ENCODE results near the gene UTF1. TPM values are rescaled to one million over a fixed set of nuclear protein-coding genes. Genes with fewer than 3 reads are reported as not detected.
A peak's percentile ranks its signal among the peaks of the same experiment; 100 is the strongest.
"Not testable (repeated sequence)": the region's sequence is repeated elsewhere in the genome, so short reads cannot be mapped to it uniquely, and the experiment has no call there.

Gene UTF1
- total RNA-seq, 4 donors from 2014 or later, result not detected

DNA sequence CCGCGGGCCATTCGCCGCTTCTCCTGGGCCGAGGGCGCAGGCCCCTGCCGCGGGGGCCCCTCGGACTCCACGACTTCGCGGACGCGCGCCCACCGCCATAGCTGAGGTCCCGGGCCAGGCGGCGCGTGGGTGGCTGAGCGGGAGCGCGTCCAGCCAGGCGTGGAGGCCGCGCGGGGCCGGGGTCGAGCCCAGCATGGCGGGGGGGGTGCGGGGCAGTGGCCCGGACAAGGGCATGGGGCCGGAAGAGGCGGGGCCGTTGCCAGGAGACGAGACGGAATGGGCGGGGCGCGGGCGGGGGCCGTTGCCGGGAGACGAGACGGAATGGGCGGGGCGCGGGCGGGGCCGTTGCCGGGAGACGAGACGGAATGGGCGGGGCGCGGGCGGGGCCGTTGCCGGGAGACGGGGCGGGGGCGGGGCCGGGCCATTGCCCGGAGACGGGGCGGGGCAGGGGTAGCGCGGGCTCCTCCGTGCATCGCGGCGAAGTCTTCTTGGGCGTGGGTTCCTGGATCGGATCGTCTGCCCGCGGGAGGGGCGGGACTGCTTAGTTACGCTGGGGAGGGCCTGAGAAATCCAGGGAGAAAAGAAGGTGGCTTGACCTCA is 31.8 kb downstream of the UTF1 start:
- Histone ChIP-seq H3K36me3 (no peaks in the 10 kb centered on the region), H3K4me1 (peaks cover 0 to 8% of the 10 kb centered on the region in 2 donors), H3K9me3 (no peaks in the 10 kb centered on the region), H3K27me3 (no peaks in the 10 kb centered on the region), H3K27ac (peak overlapping the region; percentile 87 to 93), H3K4me3 (peak overlapping the region; percentile 43 to 74)
- DNase-seq, result peak; percentile 87 to 88
- peak in 1 of 2 donors; percentile 58 for TF ChIP-seq POLR2A (IDR thresholded peaks at IDR 0.05)
- no peak for TF ChIP-seq CTCF (IDR thresholded peaks at IDR 0.05)
- intact Hi-C loops (cut with DNase I; ENCODE audit: low total_unique reads), result no loop called here

DNA sequence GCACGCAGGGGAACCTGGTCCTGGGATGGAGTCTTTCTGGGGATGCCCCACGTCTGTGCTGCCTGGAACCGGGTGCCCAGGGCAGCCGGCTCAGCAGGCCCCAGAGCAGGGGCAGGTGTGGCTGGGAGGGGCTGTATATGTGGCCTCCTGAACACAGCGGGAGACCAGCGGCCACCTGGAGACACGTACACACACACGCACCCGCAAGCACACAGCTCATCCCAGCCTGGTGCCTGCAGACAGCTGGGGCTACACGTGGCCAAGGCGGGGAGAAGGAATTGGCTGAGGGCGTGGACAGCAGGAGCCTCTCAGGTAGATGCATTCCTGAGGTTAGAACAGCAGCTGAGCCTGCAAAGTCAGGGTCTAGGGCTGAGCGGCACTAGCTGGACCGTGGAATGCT is 32.7 kb downstream of the UTF1 start:
- Histone ChIP-seq H3K9me3 (no peaks in the 10 kb centered on the region), H3K36me3 (no peaks in the 10 kb centered on the region), H3K27me3 (no peaks in the 10 kb centered on the region), H3K4me3 (no peak overlapping the region), H3K4me1 (peaks cover 0 to 8% of the 10 kb centered on the region in 2 donors), H3K27ac (no peak overlapping the region)
- intact Hi-C loops (cut with DNase I; ENCODE audit: low total_unique reads), result no loop called here
- no peak for DNase-seq
- TF ChIP-seq CTCF (IDR thresholded peaks at IDR 0.05) (no peak), POLR2A (IDR thresholded peaks at IDR 0.05) (no peak)

- no peak for DNase-seq
- no peak for TF ChIP-seq POLR2A (IDR thresholded peaks at IDR 0.05)
- TF ChIP-seq CTCF (IDR thresholded peaks at IDR 0.05), result no peak
- intact Hi-C loops (cut with DNase I; ENCODE audit: low total_unique reads), result no loop called here
- Histone ChIP-seq H3K27ac (no peak overlapping the region), H3K4me1 (peaks cover 0 to 8% of the 10 kb centered on the region in 2 donors), H3K4me3 (no peak overlapping the region), H3K9me3 (no peaks in the 10 kb centered on the region), H3K27me3 (no peaks in the 10 kb centered on the region), H3K36me3 (no peaks in the 10 kb centered on the region)
Observed at GRCh38 chr10:133263674-133264073, 33.7 kb downstream of the UTF1 start.

DNA sequence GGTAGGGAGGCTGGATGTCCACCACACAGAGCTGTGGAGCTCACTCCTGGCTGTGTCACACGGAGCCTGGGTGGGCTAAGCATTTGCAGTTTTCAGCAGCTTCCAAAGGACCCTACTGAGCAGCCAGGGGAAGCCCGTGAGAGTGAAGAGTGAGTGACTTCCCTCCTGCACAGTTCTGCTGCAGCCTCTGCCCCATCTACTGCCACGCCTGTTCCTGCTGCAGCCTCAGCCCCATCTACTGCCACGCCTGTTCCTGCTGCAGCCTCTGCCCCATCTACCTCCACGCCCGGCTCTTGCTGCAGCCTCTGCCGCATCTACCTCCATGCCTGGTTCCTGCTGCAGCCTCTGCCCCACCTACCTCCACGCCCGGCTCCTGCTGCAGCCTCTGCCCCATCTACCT is 34.4 kb downstream of the UTF1 start:
- no peak for DNase-seq
- Histone ChIP-seq H3K9me3 (no peaks in the 10 kb centered on the region), H3K36me3 (no peaks in the 10 kb centered on the region), H3K27ac (no peak overlapping the region), H3K4me3 (no peak overlapping the region), H3K4me1 (peaks cover 0 to 8% of the 10 kb centered on the region in 2 donors), H3K27me3 (no peaks in the 10 kb centered on the region)
- intact Hi-C loops (cut with DNase I; ENCODE audit: low total_unique reads), result no loop called here
- TF ChIP-seq POLR2A (IDR thresholded peaks at IDR 0.05) (no peak), CTCF (IDR thresholded peaks at IDR 0.05) (no peak)

DNA sequence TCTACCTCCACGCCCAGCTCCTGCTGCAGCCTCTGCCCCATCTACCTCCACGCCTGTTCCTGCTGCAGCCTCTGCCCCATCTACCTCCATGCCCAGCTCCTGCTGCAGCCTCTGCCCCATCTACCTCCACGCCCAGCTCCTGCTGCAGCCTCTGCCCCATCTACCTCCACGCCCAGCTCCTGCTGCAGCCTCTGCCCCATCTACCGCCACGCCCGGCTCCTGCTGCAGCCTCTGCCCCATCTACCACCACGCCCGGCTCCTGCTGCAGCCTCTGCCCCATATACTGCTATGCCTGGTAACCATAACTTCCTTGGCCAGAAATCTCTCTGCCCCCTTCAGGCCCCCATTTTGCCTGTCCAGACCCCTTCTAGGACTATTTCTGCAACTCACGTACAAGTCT is 35.0 kb downstream of the UTF1 start:
- H3K9me3 ChIP-seq; H3K27me3 ChIP-seq; intact Hi-C loops (cut with DNase I; ENCODE audit: low total_unique reads); DNase-seq; H3K27ac ChIP-seq; H3K4me3 ChIP-seq; H3K4me1 ChIP-seq; H3K36me3 ChIP-seq: not testable (repeated sequence)

All from uterus (tissue), 4 donors.